Left ventricle myocardium inferior (tissue), 1 donor: ENCODE results near the gene MGMT. TPM values are rescaled to one million over a fixed set of nuclear protein-coding genes. Genes with fewer than 3 reads are reported as not detected.

Source experiments
- DNase-seq: peaks from one replicate; pipeline ENCODE4 v3.0.0-alpha.2; 2020
- H3K27ac ChIP-seq: fragments of 200-600 bp; replicated peaks from 2 replicates; pipeline ENCODE4 v1.8.0; 2021
- H3K27me3 ChIP-seq: fragments of 200-600 bp; 2 replicates; pipeline ENCODE4 v1.8.0; 2021; ENCODE audit warnings: low read depth
- H3K36me3 ChIP-seq: fragments of 200-600 bp; 2 replicates; pipeline ENCODE4 v1.8.0; 2021
- H3K4me1 ChIP-seq: fragments of 200-600 bp; 2 replicates; pipeline ENCODE4 v1.8.0; 2021
- H3K4me3 ChIP-seq: fragments of 200-600 bp; 2 replicates; pipeline ENCODE4 v1.8.0; 2021; ENCODE audit warnings: mild to moderate bottlenecking, moderate library complexity
- H3K9me3 ChIP-seq: fragments of 200-600 bp; replicated peaks from 2 replicates; pipeline ENCODE4 v1.8.0; 2021
- intact Hi-C: fragments of 100-400 bp; cut with micrococcal nuclease; formaldehyde crosslinking; loops from one replicate; pipeline ENCODE4 v1.11.0; 2022
- total RNA-seq: library from RNA; stranded (reverse); fragmentation: NEBNext Ultra II Directional; extraction: Animal tissue kit (Norgen Biotek cat#: 25700); gene quantifications from one replicate; pipeline ENCODE4 v1.2.1, GENCODE V29; 2021
- TF ChIP-seq, protein P1 (sequence below): fragments of 200-600 bp; IDR thresholded peaks from 2 replicates; pipeline ENCODE4 v1.8.0; 2021; ENCODE audit warnings: antibody characterized with exemption, mild to moderate bottlenecking, borderline replicate concordance
- donor health status: DM: no; HTN: yes; CAD: no; lungs with severe emphysema.

The MGMT gene
- total RNA-seq, 1 donor from 2014 or later = 15.4 TPM

- Histone ChIP-seq H3K27me3 (no peaks in the 10 kb centered on the region), H3K36me3 (no peaks in the 10 kb centered on the region), H3K9me3 (no peaks in the 10 kb centered on the region), H3K4me1 (no peaks in the 10 kb centered on the region), H3K4me3 (no peak overlapping the region), H3K27ac (no peak overlapping the region)
- DNase-seq = no peak
- intact Hi-C loops = no loop called here
- TF ChIP-seq, protein P1, sequence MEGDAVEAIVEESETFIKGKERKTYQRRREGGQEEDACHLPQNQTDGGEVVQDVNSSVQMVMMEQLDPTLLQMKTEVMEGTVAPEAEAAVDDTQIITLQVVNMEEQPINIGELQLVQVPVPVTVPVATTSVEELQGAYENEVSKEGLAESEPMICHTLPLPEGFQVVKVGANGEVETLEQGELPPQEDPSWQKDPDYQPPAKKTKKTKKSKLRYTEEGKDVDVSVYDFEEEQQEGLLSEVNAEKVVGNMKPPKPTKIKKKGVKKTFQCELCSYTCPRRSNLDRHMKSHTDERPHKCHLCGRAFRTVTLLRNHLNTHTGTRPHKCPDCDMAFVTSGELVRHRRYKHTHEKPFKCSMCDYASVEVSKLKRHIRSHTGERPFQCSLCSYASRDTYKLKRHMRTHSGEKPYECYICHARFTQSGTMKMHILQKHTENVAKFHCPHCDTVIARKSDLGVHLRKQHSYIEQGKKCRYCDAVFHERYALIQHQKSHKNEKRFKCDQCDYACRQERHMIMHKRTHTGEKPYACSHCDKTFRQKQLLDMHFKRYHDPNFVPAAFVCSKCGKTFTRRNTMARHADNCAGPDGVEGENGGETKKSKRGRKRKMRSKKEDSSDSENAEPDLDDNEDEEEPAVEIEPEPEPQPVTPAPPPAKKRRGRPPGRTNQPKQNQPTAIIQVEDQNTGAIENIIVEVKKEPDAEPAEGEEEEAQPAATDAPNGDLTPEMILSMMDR = no peak
Observed at GRCh38 chr10:129446183-129446581, 20.9 kb upstream of the MGMT start.

- peaks cover 4% of the 10 kb centered on the region for H3K9me3 ChIP-seq
- no peak overlapping the region for H3K27ac ChIP-seq
- no peak overlapping the region for H3K4me3 ChIP-seq
- H3K4me1 ChIP-seq = no peaks in the 10 kb centered on the region
- no peak for DNase-seq
- TF ChIP-seq, protein P1 = no peak
- intact Hi-C loops = no loop called here
- no peaks in the 10 kb centered on the region for H3K36me3 ChIP-seq
- H3K27me3 ChIP-seq = no peaks in the 10 kb centered on the region
Observed at GRCh38 chr10:129447486-129447885, 19.6 kb upstream of the MGMT start.

DNA sequence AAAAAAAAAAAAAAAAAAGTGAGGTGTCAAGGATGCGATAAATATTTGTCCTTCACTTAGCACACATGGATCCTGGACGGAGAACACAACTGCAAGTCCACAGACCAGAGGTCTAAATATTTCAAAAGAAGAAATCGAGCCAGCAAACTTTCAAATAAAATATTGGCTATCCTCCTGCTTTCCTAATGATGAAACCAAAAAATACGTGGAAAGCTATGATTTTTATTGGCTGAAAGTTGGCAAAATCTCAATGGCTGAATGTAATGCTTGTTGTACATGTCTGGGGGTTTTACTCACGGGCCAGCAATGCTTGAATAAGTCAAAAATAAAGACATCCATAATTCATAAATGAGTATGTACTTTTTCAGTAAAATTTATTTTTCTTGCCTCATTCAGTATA is 19.0 kb upstream of the MGMT start:
- Histone ChIP-seq H3K4me3 (no peak overlapping the region), H3K27me3 (no peaks in the 10 kb centered on the region), H3K27ac (no peak overlapping the region), H3K9me3 (peaks cover 7% of the 10 kb centered on the region), H3K36me3 (no peaks in the 10 kb centered on the region), H3K4me1 (no peaks in the 10 kb centered on the region)
- intact Hi-C loops = no loop called here
- no peak for DNase-seq
- TF ChIP-seq, protein P1 = no peak

GRCh38 chr10:129448539-129448938 is 18.5 kb upstream of the MGMT start:
- intact Hi-C loops = no loop called here
- H3K4me1 ChIP-seq = no peaks in the 10 kb centered on the region

DNA sequence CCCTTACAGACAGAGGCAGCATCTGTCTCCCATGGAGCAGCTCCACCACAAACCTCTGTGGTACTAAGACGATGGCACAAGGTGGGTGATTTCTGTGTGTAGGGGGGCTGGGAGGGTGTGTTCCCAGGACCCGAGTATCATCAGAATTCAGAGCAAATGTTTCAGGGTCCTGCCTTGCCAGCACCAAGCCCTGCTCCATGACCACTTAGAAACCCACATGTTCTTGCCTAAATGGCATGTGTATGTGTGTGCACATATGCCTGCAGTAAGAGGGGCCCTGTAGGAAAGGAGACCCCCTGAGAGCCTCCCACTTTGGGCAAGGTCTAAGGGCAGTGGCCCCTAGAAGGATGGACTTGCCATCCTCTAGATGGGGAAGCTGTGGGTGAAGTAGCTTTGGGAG is 17.1 kb upstream of the MGMT start:
- TF ChIP-seq, protein P1 = no peak
- intact Hi-C loops = no loop called here
- DNase-seq = no peak
- no peaks in the 10 kb centered on the region for H3K27me3 ChIP-seq
- H3K4me3 ChIP-seq = no peak overlapping the region
- no peak overlapping the region for H3K27ac ChIP-seq
- H3K4me1 ChIP-seq = no peaks in the 10 kb centered on the region
- peaks cover 7% of the 10 kb centered on the region for H3K9me3 ChIP-seq
- no peaks in the 10 kb centered on the region for H3K36me3 ChIP-seq

More at GRCh38 chr10:129448539-129448938, 18.5 kb upstream of the MGMT start:
- no peak overlapping the region for H3K27ac ChIP-seq
- no peak for DNase-seq
- H3K4me3 ChIP-seq = no peak overlapping the region
- H3K9me3 ChIP-seq = peaks cover 7% of the 10 kb centered on the region
- TF ChIP-seq, protein P1 = no peak
- no peaks in the 10 kb centered on the region for H3K27me3 ChIP-seq
- H3K36me3 ChIP-seq = no peaks in the 10 kb centered on the region

- Histone ChIP-seq H3K4me3 (no peak overlapping the region), H3K27me3 (no peaks in the 10 kb centered on the region), H3K4me1 (no peaks in the 10 kb centered on the region), H3K36me3 (no peaks in the 10 kb centered on the region), H3K27ac (no peak overlapping the region), H3K9me3 (peaks cover 7% of the 10 kb centered on the region)
- TF ChIP-seq, protein P1 = no peak
- no peak for DNase-seq
- intact Hi-C loops = no loop called here
Observed at GRCh38 chr10:129450391-129450790, 16.6 kb upstream of the MGMT start.
